Mesendoderm (in vitro differentiated cells): Measurements from ENCODE around the gene BATF2.

ENCODE experiments used
- DNase-seq: peaks from one replicate; pipeline ENCODE4 v3.0.0; 2013
- H2AK5ac ChIP-seq: 2 replicates; pipeline ENCODE4 v1.6.1; 2013; ENCODE audit warnings: low read length, inconsistent platforms
- H2BK120ac ChIP-seq: 2 replicates; pipeline ENCODE4 v1.6.1; 2013; ENCODE audit warnings: low read depth, mild to moderate bottlenecking, low read length, moderate library complexity, mixed read lengths
- H2BK15ac ChIP-seq: replicated peaks from 2 replicates; pipeline ENCODE4 v1.6.1; 2013; ENCODE audit warnings: low read depth, mild to moderate bottlenecking, moderate library complexity
- H2BK5ac ChIP-seq: 2 replicates; pipeline ENCODE4 v1.6.1; 2013; ENCODE audit warnings: low read length, inconsistent platforms
- H3K18ac ChIP-seq: 2 replicates; pipeline ENCODE4 v1.6.1; 2013; ENCODE audit warnings: mild to moderate bottlenecking, low read length, mixed read lengths
- H3K23ac ChIP-seq: one replicate; pipeline ENCODE4 v1.6.1; 2013; ENCODE audit warnings: low read length
- H3K27ac ChIP-seq: 2 replicates; pipeline ENCODE4 v1.5.1; 2013; ENCODE audit warnings: low read depth, mild to moderate bottlenecking, inconsistent platforms, low read length, moderate library complexity
- H3K27me3 ChIP-seq: 2 replicates; pipeline ENCODE4 v1.6.1; 2013; ENCODE audit warnings: low read length, control low read depth, mild to moderate bottlenecking, inconsistent platforms; ENCODE audit not compliant: insufficient read depth, poor library complexity
- H3K36me3 ChIP-seq: 2 replicates; pipeline ENCODE4 v1.6.1; 2013; ENCODE audit warnings: low read length, inconsistent platforms; ENCODE audit not compliant: control insufficient read depth, insufficient read depth
- H3K4ac ChIP-seq: one replicate; pipeline ENCODE4 v1.6.1; 2013; ENCODE audit warnings: low read depth, mild to moderate bottlenecking, low read length, moderate library complexity
- H3K4me1 ChIP-seq: 2 replicates; pipeline ENCODE4 v1.6.1; 2013; ENCODE audit warnings: low read depth, low read length, inconsistent platforms; ENCODE audit not compliant: control insufficient read depth
- H3K4me2 ChIP-seq: 2 replicates; pipeline ENCODE4 v1.6.1; 2013; ENCODE audit warnings: low read length
- H3K4me3 ChIP-seq: 2 replicates; pipeline ENCODE4 v1.5.1; 2013; ENCODE audit warnings: mild to moderate bottlenecking, low read length
- H3K56ac ChIP-seq: one replicate; pipeline ENCODE4 v1.6.1; 2013; ENCODE audit warnings: low read length
- H3K79me1 ChIP-seq: 2 replicates; pipeline ENCODE4 v1.6.1; 2013; ENCODE audit warnings: low read length, inconsistent platforms
- H3K79me2 ChIP-seq: 2 replicates; pipeline ENCODE4 v1.6.1; 2013; ENCODE audit warnings: mild to moderate bottlenecking, low read length; ENCODE audit not compliant: control insufficient read depth, insufficient read depth
- H3K9ac ChIP-seq: 2 replicates; pipeline ENCODE4 v1.6.1; 2013; ENCODE audit warnings: low read length, inconsistent platforms
- H4K5ac ChIP-seq: one replicate; pipeline ENCODE4 v1.6.1; 2013; ENCODE audit warnings: low read length
- H4K8ac ChIP-seq: one replicate; pipeline ENCODE4 v1.6.1; 2013; ENCODE audit warnings: low read depth, mild to moderate bottlenecking, control low read depth, low read length, moderate library complexity
- WGBS: extraction: QIAGEN DNeasy Blood & Tissue Kit; methylation state at CpG from one replicate; pipeline ENCODE4 v1.1.7; 2013; ENCODE audit warnings: low lambda C conversion rate, missing lambda C conversion rate; ENCODE audit not compliant: insufficient coverage; ENCODE audit errors: extremely low coverage; 5-methylcytosine and 5-hydroxymethylcytosine counted together

Gene BATF2

DNA sequence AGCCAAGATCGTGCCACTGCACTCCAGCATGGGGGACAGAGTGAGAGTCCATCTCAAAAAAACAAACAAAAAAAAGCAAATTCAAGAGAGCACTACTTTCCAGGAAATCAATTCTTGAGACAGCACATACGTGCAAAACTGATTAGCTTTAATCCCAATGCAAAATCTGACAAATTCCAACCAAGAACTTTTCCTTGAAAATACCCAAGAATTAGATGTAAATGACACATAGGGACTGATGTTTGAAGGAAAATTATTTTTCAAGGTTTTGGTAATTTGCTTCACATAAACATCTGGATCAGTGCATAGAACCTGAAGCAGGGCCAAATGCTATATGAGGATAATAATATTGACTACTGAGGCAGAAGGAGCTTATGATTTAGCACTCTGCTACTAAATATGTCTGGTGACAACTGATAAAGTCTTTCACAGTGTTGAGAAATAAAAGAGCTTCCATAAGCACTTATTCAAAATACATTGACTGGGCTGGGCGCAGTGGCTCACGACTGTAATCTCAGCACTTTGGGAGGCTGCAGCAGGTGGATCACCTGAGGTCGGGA is 33.6 kb downstream of the BATF2 start:
- H3K36me3 ChIP-seq, result no peaks in the 10 kb centered on the region
- no CpG with 5 or more reads among the region's 5 CpGs for WGBS

DNA sequence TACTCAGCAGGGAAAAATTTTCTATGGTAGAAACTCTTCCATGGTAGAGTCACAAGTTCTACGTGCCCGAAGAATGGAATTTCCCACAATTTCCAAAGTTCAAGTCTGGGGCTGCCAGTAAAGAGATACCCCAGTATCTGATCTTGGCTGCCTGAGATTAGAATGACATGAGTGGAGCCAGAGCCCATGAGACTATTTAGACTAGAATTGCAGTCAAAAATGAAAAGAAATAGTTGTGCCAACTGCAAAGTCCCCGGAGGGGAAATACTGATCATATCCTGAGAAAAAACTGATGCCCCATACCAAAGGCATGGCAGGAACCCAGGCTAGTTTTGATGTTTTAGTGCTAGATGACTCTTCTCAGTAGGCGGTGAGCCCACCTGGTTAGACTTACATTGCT is 36.1 kb downstream of the BATF2 start:
- Histone ChIP-seq H3K27ac (no peak overlapping the region), H2BK5ac (no peak overlapping the region), H3K4me3 (no peak overlapping the region), H4K5ac (no peak overlapping the region), H3K27me3 (no peaks in the 10 kb centered on the region), H3K18ac (no peak overlapping the region), H2BK120ac (no peak overlapping the region), H3K4me1 (no peaks in the 10 kb centered on the region), H3K79me1 (no peaks in the 10 kb centered on the region), H3K9ac (no peak overlapping the region), H3K36me3 (no peaks in the 10 kb centered on the region), H2BK15ac (no peak overlapping the region), H2AK5ac (no peak overlapping the region), H3K23ac (no peak overlapping the region), H3K4ac (no peak overlapping the region), H3K79me2 (no peaks in the 10 kb centered on the region), H3K56ac (no peak overlapping the region), H4K8ac (no peak overlapping the region), H3K4me2 (no peak overlapping the region)
- DNase-seq, result no peak
- WGBS, result no CpG with 5 or more reads among the region's 4 CpGs

More for the DNA sequence above, 33.6 kb downstream of the BATF2 start:
- Histone ChIP-seq H3K4me3 (no peak overlapping the region), H3K9ac (no peak overlapping the region), H3K79me2 (no peaks in the 10 kb centered on the region), H3K56ac (no peak overlapping the region), H3K4ac (no peak overlapping the region), H3K4me1 (no peaks in the 10 kb centered on the region), H2AK5ac (no peak overlapping the region), H3K23ac (no peak overlapping the region), H4K5ac (no peak overlapping the region), H3K18ac (no peak overlapping the region), H3K27ac (no peak overlapping the region), H2BK15ac (no peak overlapping the region), H3K79me1 (no peaks in the 10 kb centered on the region), H3K27me3 (no peaks in the 10 kb centered on the region), H4K8ac (no peak overlapping the region), H2BK120ac (no peak overlapping the region), H2BK5ac (no peak overlapping the region), H3K4me2 (no peak overlapping the region)
- DNase-seq, result no peak

DNA sequence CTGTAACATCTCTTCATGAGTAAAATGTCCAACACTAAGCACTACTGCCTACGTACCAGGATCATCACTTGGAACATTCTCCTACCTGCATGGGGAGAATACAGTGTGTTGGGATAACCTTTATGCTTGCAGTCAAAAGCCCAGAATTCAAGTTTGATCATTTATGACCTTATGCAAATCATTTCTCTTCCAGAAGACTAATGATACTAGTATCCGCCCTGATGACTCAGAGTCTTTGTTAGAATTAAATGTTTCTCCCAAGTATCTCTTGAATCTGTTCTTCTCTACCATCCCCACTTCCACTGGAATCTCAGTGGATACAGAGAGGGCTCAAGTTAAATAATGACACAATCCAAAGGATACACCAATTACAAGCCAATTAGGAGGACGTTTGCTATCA is 37.3 kb downstream of the BATF2 start:
- H2AK5ac ChIP-seq, result no peak overlapping the region
- H2BK5ac ChIP-seq, result no peak overlapping the region
- no peaks in the 10 kb centered on the region for H3K79me1 ChIP-seq
- no peak overlapping the region for H3K4me3 ChIP-seq
- H2BK15ac ChIP-seq, result no peak overlapping the region
- no peak overlapping the region for H2BK120ac ChIP-seq
- no peak overlapping the region for H3K23ac ChIP-seq
- H3K79me2 ChIP-seq, result no peaks in the 10 kb centered on the region
- no peaks in the 10 kb centered on the region for H3K4me1 ChIP-seq
- no peaks in the 10 kb centered on the region for H3K27me3 ChIP-seq
- no peak overlapping the region for H3K27ac ChIP-seq
- no peak overlapping the region for H4K5ac ChIP-seq
- H4K8ac ChIP-seq, result no peak overlapping the region
- H3K56ac ChIP-seq, result no peak overlapping the region
- no peak overlapping the region for H3K18ac ChIP-seq
- no peak overlapping the region for H3K4me2 ChIP-seq
- no peaks in the 10 kb centered on the region for H3K36me3 ChIP-seq
- no peak overlapping the region for H3K9ac ChIP-seq
- no CpG with 5 or more reads among the region's 3 CpGs for WGBS
- H3K4ac ChIP-seq, result no peak overlapping the region
- no peak for DNase-seq

DNA sequence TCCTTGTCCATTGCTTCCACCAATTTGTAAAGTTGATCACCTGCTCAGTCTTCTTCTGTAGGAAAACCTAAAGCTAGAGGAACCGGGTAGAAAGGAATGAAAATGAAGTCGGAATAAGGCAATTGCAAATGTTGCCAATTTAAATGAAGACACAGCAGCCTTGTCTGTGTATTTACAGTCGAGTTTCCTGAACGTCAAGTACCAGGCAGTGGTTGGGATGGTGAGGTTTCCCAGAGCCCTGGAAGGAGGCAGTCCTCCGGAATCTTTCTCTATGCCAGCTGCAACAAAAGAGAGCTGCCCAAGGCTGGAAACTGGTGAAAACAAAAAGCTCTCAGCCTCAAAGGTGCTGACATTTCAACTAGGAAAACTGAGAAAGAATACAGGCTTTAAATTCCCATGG is 42.6 kb downstream of the BATF2 start:
- no peaks in the 10 kb centered on the region for H3K27me3 ChIP-seq
- H2BK120ac ChIP-seq, result no peak overlapping the region
- no CpG with 5 or more reads among the region's 5 CpGs for WGBS
- H3K23ac ChIP-seq, result no peak overlapping the region
- H4K5ac ChIP-seq, result no peak overlapping the region
- H3K4me2 ChIP-seq, result no peak overlapping the region
- H2BK5ac ChIP-seq, result no peak overlapping the region
- no peak overlapping the region for H3K4me3 ChIP-seq
- H2BK15ac ChIP-seq, result no peak overlapping the region
- H3K79me2 ChIP-seq, result no peaks in the 10 kb centered on the region
- no peak overlapping the region for H3K56ac ChIP-seq
- H3K27ac ChIP-seq, result no peak overlapping the region
- H2AK5ac ChIP-seq, result no peak overlapping the region
- H3K9ac ChIP-seq, result no peak overlapping the region
- H3K4ac ChIP-seq, result no peak overlapping the region
- no peaks in the 10 kb centered on the region for H3K79me1 ChIP-seq
- no peaks in the 10 kb centered on the region for H3K36me3 ChIP-seq
- DNase-seq, result no peak
- no peak overlapping the region for H4K8ac ChIP-seq
- no peak overlapping the region for H3K18ac ChIP-seq
- no peaks in the 10 kb centered on the region for H3K4me1 ChIP-seq

DNA sequence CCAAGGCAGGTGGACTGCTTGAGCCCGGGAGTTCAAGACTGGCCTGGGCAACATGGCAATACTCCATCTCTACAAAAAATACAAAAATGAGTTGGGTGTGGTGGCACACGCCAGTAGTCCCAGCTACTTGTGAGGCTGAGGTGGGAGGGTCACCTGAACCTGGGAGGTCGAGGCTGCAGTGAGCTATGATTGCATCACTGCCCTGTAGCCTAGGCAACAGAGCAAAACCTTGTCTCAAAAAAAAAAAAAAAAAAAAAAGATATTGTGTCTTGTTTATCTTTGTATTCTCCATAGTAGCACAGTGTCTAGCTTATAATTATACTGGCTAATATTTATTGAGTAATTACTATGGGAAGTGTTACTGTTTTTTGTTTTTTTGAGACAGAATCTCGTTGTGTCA is 45.2 kb downstream of the BATF2 start:
- H3K79me1 ChIP-seq, result no peaks in the 10 kb centered on the region
- H2AK5ac ChIP-seq, result no peak overlapping the region
- H2BK5ac ChIP-seq, result no peak overlapping the region
- no peak overlapping the region for H2BK15ac ChIP-seq
- no peak overlapping the region for H3K18ac ChIP-seq
- no peak overlapping the region for H4K5ac ChIP-seq
- no peak overlapping the region for H3K4me3 ChIP-seq
- no peak overlapping the region for H2BK120ac ChIP-seq
- H3K56ac ChIP-seq, result no peak overlapping the region
- H3K23ac ChIP-seq, result no peak overlapping the region
- no peaks in the 10 kb centered on the region for H3K36me3 ChIP-seq
- no CpG with 5 or more reads among the region's 4 CpGs for WGBS
- no peak overlapping the region for H3K4ac ChIP-seq
- H3K9ac ChIP-seq, result no peak overlapping the region
- H3K79me2 ChIP-seq, result no peaks in the 10 kb centered on the region
- H4K8ac ChIP-seq, result no peak overlapping the region
- no peak overlapping the region for H3K27ac ChIP-seq
- no peak overlapping the region for H3K4me2 ChIP-seq
- no peaks in the 10 kb centered on the region for H3K4me1 ChIP-seq
- no peak for DNase-seq
- H3K27me3 ChIP-seq, result no peaks in the 10 kb centered on the region

DNA sequence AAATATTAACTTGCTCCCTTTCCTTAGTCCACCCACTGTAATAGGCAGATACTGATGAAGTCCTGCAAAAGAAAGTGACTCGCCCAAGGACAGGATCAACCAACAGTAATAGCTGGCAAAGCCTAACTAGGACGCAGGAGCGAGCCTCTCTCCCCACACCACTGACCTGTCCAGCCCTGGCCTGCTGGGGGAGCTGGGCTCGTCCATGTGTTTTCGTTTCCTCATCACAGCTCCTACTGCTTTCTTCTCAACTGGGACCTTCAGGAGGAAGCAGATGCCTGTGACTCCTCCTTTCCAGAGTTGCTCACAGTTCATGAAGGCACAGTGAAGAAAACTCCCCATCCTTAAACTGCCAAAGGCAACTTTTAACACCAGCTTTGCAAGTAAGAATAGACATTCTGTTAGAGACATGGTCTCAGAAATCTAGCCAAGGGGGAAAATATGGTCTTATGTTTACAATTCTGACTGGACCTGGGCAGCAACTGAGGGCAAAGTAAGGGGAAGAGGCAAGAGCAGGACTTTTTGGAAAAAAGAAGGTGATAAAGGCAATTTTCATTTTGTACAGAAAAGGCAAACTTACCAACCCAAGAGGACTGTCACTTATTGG is 49.5 kb downstream of the BATF2 start:
- Histone ChIP-seq H3K27ac (no peak overlapping the region), H2BK120ac (no peak overlapping the region), H4K8ac (no peak overlapping the region), H2BK15ac (no peak overlapping the region), H3K36me3 (no peaks in the 10 kb centered on the region), H3K79me1 (no peaks in the 10 kb centered on the region), H3K4ac (no peak overlapping the region), H3K23ac (no peak overlapping the region), H3K4me1 (no peaks in the 10 kb centered on the region), H3K56ac (no peak overlapping the region), H2BK5ac (no peak overlapping the region), H3K4me2 (no peak overlapping the region), H3K18ac (no peak overlapping the region), H3K27me3 (no peaks in the 10 kb centered on the region), H3K4me3 (no peak overlapping the region), H2AK5ac (no peak overlapping the region), H3K9ac (no peak overlapping the region), H4K5ac (no peak overlapping the region), H3K79me2 (no peaks in the 10 kb centered on the region)
- WGBS, result no CpG with 5 or more reads among the region's 5 CpGs
- no peak for DNase-seq
